ENCODE results near the gene FSTL5.

DNA sequence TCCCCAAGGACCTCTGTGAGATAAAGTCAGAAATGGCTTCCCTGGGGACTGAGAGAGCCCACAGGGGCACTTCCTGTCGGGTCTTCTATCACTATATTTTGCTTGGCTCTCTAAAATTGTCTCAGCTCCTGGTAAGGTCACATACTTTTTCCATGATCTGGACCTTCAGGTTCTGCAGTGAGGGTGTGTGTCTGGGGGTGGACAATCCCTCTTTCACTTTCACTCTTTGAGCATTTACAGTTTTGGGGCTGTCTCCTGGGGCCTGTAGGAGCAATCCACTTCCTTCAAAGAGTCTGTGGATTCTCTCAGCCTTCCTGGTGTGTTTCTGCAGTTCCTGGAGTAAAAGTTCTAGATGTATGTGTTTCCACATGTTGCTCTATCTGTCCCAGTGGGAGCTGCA is 335.7 kb downstream of the FSTL5 start:
- TF ChIP-seq RAD21 (IDR thresholded peaks at IDR 0.05) (no peak), JUND (IDR thresholded peaks at IDR 0.05) (no peak), FOXA1 (IDR thresholded peaks at IDR 0.05) (no peak)
- TF ChIP-seq, protein P1, sequence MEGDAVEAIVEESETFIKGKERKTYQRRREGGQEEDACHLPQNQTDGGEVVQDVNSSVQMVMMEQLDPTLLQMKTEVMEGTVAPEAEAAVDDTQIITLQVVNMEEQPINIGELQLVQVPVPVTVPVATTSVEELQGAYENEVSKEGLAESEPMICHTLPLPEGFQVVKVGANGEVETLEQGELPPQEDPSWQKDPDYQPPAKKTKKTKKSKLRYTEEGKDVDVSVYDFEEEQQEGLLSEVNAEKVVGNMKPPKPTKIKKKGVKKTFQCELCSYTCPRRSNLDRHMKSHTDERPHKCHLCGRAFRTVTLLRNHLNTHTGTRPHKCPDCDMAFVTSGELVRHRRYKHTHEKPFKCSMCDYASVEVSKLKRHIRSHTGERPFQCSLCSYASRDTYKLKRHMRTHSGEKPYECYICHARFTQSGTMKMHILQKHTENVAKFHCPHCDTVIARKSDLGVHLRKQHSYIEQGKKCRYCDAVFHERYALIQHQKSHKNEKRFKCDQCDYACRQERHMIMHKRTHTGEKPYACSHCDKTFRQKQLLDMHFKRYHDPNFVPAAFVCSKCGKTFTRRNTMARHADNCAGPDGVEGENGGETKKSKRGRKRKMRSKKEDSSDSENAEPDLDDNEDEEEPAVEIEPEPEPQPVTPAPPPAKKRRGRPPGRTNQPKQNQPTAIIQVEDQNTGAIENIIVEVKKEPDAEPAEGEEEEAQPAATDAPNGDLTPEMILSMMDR (IDR thresholded peaks at IDR 0.05; ENCODE audit: low read depth, low read length, missing input control) = no peak
